GM18868 (cell line): Measurements from ENCODE around the gene PRTFDC1.

ENCODE experiments used
- ATAC-seq: cut with Tn5 transposase; IDR thresholded peaks from one replicate; pipeline ENCODE4 v1.9.1; 2021; ENCODE audit warnings: mild to moderate bottlenecking, moderate library complexity; ENCODE audit not compliant: unreplicated experiment

Gene PRTFDC1

GRCh38 chr10:24908793-24909423 is 43.5 kb downstream of the PRTFDC1 start:
- no peak for ATAC-seq

GRCh38 chr10:24907956-24908355 is 44.5 kb downstream of the PRTFDC1 start:
- ATAC-seq, result no peak

GRCh38 chr10:24906372-24906771 is 46.0 kb downstream of the PRTFDC1 start:
- no peak for ATAC-seq

GRCh38 chr10:24904824-24905223 is 47.6 kb downstream of the PRTFDC1 start:
- ATAC-seq, result no peak

GRCh38 chr10:24902400-24902728 is 50.0 kb downstream of the PRTFDC1 start:
- no peak for ATAC-seq

- peak; percentile 20 for ATAC-seq
Observed at GRCh38 chr10:24901686-24902399, 50.6 kb downstream of the PRTFDC1 start.

GRCh38 chr10:24900888-24901685 is 51.3 kb downstream of the PRTFDC1 start:
- ATAC-seq, result peak; percentile 89

GRCh38 chr10:24899571-24899970 is 52.8 kb downstream of the PRTFDC1 start:
- no peak for ATAC-seq

- ATAC-seq, result no peak
Observed at GRCh38 chr10:24898501-24898900, 53.9 kb downstream of the PRTFDC1 start.

- ATAC-seq, result no peak
Observed at GRCh38 chr10:24897326-24897926, 55.0 kb downstream of the PRTFDC1 start.

GRCh38 chr10:24894728-24895127 is 57.7 kb downstream of the PRTFDC1 start:
- ATAC-seq, result no peak

- no peak for ATAC-seq
Observed at GRCh38 chr10:24894309-24894708, 58.1 kb downstream of the PRTFDC1 start.

GRCh38 chr10:24893127-24893526 is 59.3 kb downstream of the PRTFDC1 start:
- ATAC-seq, result no peak

GRCh38 chr10:24891823-24892222 is 60.6 kb downstream of the PRTFDC1 start:
- ATAC-seq, result no peak

- no peak for ATAC-seq
Observed at GRCh38 chr10:24889639-24890038, 62.8 kb downstream of the PRTFDC1 start.

- ATAC-seq, result no peak
Observed at GRCh38 chr10:24887855-24888231, 64.6 kb downstream of the PRTFDC1 start.

- no peak for ATAC-seq
Observed at GRCh38 chr10:24886290-24886680, 66.1 kb downstream of the PRTFDC1 start.

- ATAC-seq, result no peak
Observed at GRCh38 chr10:24885551-24886289, 66.7 kb downstream of the PRTFDC1 start.

- ATAC-seq, result no peak
Observed at GRCh38 chr10:24884793-24885192, 67.6 kb downstream of the PRTFDC1 start.

- ATAC-seq, result no peak
Observed at GRCh38 chr10:24884316-24884715, 68.1 kb downstream of the PRTFDC1 start.

GRCh38 chr10:24883176-24883575 is 69.2 kb downstream of the PRTFDC1 start:
- no peak for ATAC-seq
